GM18499 (cell line): ENCODE results near the gene HM13.
"Not testable (repeated sequence)": the region's sequence is repeated elsewhere in the genome, so short reads cannot be mapped to it uniquely, and the experiment has no call there.

Source experiments
- ATAC-seq: cut with Tn5 transposase; IDR thresholded peaks from one replicate; pipeline ENCODE4 v1.9.1; 2021; ENCODE audit warnings: moderate number of reproducible peaks; ENCODE audit not compliant: insufficient read depth, unreplicated experiment

The HM13 gene

GRCh38 chr20:31500527-31500926, 13.7 kb upstream of the HM13 start:
- no peak for ATAC-seq

GRCh38 chr20:31502884-31503673, 11.2 kb upstream of the HM13 start:
- ATAC-seq = peak; percentile 81

GRCh38 chr20:31505903-31506302, 8.3 kb upstream of the HM13 start:
- no peak for ATAC-seq

GRCh38 chr20:31508517-31509244, 5.6 kb upstream of the HM13 start:
- no peak for ATAC-seq

GRCh38 chr20:31515072-31515774, 981 bp downstream of the HM13 start:
- ATAC-seq = no peak

- ATAC-seq = no peak
Observed at GRCh38 chr20:31515775-31516107, 1.5 kb downstream of the HM13 start.

DNA sequence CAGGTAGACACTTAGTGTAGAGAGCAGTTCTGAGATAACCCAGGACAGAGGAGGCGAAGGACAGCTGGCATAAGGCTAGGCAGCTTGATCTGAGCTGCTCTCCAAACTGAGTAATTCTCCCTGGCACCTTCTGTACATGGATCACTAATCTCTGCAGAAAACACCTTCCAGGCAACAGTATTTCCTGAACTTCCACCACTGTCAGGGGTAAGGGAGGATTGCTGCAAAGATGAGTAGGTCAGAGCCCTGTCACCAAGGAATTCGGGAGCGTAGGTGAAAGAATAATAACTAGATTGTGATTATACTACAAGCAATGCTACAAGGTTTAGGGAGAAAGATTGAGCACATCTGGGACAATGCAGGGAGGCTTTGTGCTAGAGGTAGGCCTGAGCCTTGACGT, 1.9 kb downstream of the HM13 start:
- ATAC-seq = no peak

DNA sequence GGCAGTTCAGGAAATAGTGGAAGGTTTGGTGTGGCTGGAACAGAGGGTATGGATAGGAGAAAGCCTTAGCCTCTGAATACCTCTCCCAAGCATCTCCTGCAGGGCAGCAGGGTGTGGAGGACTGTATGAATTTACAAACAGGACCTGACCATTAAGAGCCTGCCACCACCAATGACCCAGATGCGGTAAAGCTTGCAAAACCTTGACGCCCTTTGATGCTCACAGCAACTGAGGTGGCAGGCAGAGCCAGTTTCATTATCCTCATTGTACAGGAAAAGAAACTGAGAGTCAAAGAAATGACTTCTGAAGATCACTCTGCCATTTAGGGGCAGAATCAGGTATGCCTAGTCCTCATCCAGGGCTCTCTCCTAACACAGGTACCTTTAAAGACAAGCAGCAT, 2.4 kb downstream of the HM13 start:
- no peak for ATAC-seq

DNA sequence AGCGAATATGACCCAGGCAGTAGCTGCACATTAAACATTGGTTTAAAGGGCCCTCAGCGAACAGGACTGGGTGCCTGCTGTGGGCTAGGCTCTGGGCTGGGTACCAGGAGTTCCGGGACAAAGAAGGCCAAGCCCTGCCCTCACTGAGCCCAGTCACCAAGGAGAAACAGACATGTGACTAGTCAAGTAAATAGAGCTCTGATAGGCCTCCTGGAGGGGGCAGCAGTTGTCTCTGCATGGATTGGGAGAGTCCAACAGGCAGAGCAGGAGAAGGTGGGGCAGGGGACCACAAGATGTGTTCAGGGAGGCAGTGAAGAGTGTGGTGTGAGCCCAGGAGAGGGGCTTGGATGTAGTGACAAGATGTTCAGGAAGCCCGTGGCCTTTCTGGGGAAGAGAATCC, 3.1 kb downstream of the HM13 start:
- no peak for ATAC-seq

DNA sequence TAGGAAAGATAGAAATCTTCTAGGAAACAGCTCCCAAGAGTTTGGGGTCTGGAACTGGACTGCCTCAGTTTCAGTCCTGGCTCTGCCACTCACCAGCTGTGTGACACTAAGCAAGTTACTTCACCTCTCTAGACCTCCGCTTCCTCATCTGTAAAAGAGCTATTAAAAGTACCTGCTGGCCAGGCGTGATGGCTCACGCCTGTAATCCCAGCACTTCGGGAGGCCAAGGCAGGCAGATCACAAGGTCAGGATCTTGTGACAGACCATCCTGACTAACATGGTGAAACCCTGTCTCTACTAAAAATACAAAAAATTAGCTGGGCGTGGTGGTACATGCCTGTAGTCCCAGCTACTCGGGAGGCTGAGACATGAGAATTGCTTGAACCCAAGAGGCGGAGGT, 7.0 kb downstream of the HM13 start:
- ATAC-seq = not testable (repeated sequence)

DNA sequence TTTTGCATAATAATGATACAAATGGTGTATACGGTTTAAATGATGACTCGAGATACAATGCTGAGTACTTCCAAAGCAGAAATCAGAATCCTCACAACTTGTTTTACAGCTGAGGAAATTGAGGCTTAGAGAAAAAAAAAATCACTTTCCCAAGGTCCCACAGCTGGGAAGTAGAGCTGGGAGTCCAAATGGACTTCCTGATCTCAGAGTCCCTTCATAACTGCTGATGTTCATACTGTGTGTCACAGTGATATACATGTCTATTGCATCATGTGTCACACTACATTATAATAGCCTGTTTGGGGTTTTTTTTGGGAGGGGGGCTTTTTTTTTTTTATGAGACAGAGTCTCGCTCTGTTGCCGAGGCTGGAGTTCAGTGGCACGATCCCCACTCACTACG, 8.5 kb downstream of the HM13 start:
- ATAC-seq = no peak

DNA sequence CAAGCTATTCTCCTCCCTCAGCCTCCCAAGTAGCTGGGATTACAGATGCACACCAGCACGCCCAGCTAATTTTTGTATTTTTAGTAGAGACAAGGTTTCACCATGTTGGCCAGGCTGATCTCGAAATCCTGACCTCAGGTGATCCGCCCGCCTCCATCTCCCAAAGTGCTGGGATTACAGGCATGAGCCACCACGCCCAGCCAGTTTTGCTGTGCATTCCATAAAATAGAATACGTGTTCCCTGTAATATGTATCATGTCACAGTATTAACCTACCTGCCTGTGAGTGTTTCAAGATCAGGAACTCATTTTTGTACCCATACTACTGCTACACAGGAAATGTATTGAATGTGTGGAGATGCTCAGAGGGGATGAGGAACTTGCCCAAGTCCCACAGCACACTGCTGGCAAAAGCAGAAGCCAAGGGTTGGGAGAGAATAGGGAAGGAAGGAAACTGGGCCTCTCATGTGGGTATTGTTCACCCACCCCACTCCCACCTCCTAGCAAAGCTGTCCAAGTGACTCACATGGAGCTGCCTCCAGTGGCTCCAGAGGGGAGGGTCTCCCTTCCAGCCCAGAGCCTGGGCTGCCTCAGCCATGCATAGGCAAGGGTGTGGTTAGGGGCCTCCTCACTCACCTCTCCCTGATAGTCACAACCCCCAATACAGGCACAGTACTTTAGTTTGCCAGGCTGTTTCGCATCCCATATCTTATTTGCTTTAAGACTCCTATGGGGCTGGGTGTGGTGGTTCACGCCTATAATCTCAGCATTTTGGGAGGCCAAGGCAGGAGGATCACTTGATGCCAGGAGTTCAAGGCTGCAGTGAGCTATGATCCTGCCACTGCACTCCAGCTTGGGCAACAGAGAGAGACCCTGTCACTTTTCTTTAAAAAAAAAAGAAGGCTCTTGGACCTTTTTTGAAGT, 9.4 kb downstream of the HM13 start:
- ATAC-seq = no peak

DNA sequence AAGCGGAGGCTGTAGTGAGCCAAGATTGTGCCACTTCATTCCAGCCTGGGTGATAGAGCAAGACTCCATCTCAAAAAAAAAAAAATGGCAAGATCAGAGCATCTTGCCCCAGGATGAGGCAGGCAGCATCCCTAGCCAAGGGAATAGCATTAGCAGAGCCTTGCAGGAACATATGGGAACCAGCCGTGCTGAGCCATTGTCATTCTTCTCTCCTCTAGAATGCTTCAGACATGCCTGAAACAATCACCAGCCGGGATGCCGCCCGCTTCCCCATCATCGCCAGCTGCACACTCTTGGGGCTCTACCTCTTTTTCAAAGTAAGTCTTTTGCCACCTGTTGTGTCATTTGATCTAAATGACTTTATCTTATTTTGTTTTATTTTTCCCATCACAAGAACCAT, 13.0 kb downstream of the HM13 start:
- ATAC-seq = no peak

DNA sequence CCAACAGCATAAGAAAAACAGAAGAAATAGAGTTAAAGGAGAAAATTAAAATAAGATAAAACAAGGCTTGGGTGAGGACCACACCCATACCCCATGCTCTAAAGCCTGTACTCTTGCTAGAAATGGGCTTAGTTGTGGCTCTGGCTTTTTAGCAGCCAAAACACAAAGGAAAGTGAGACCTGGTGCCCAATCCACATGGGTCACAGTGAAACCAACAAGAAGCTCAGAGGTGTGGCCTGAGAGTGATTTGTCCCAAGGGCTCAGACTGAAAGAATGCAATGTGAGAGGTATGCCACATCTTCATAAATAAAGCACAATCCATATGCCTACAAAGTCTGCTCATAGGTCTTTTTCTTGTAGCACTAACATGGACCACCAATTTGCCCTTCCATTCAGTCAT, 21.1 kb downstream of the HM13 start:
- ATAC-seq = no peak

- no peak for ATAC-seq
Observed at GRCh38 chr20:31536575-31536974, 22.3 kb downstream of the HM13 start.

- no peak for ATAC-seq
Observed at GRCh38 chr20:31537116-31537871, 23.1 kb downstream of the HM13 start.

GRCh38 chr20:31537890-31538289, 23.6 kb downstream of the HM13 start:
- ATAC-seq = no peak

- no peak for ATAC-seq
Observed at GRCh38 chr20:31538326-31538725, 24.1 kb downstream of the HM13 start.

- ATAC-seq = not testable (repeated sequence)
Observed at GRCh38 chr20:31539636-31540035, 25.4 kb downstream of the HM13 start.

DNA sequence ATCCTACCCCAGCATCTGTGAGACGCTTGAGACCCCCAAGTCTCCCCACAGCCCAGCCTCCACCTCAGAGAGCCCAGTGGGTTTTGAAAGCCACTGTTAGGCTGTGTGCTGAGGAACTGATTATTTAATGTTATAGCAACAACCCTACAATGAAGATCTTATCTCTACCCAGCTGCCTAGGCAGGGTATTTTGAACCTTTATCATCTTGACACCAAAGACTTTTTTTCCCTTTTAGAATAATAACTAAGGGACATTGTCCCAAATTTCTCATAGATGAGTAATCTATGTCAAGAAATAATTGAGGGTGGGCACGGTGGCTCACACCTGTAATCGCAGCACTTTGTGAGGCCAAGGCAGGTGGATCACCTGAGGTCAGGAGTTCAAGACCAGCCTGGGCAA, 26.2 kb downstream of the HM13 start:
- no peak for ATAC-seq
